Sigmoid colon (tissue), 4 donors: Measurements from ENCODE around the gene HBG1.

Experiments
- EP300 ChIP-seq, 4 donors: sonication (generic); formaldehyde crosslinking; IDR thresholded peaks; one replicate each; pipeline ENCODE4 v1.6.1; 2017; ENCODE audit warnings: antibody characterized with exemption in 4 of 4
- POLR2A ChIP-seq, 2 donors: fragments of 450-650 bp; IDR thresholded peaks; one replicate each; pipeline ENCODE4 v1.6.1; 2016; ENCODE audit warnings: antibody characterized with exemption in 2 of 2, mild to moderate bottlenecking in 2 of 2, moderate library complexity in 2 of 2
- POLR2AphosphoS5 ChIP-seq, 4 donors: sonication (generic); formaldehyde crosslinking; IDR thresholded peaks; one replicate each; pipeline ENCODE4 v1.6.1; 2017; ENCODE audit warnings: antibody characterized with exemption in 4 of 4
- TF ChIP-seq, protein P1 (sequence below), 4 experiments: fragments of 450-650 bp in 3 of 4; fragments of 200-600 bp in 1 of 4; IDR thresholded peaks; one replicate each; pipeline ENCODE4 v1.5.1; 2016 to 2019; ENCODE audit warnings: antibody characterized with exemption in 4 of 4, mild to moderate bottlenecking in 3 of 4, moderate library complexity in 2 of 4

DNA sequence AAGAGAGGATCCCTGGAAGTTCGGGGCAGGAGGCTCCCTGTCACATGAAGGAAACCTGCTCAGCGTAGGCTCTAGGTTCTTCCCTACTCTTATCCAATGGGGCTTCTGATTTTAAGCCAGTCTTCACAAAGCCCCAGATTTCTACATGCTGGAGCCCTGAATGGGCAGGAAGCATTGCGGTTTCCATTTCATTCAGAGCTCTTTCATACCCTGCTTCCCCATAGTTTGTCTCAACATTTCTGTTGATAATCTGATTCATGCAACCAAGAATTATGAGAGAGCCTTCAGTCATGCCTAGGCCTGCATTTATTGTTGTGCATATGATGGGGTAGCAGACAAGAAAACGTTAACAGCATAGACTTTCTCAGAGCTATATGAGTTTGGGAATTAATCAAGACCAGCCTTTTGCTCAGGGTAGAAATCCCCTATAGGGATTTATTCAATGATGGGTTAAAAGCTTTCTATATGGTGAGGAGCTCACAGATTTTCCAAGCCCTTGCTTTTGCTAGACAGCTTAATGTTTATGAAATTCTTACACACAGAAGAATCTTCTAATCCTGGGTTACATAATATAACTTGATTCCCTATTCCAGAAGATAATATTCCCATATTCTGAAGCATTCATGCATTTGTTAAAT is 36.2 kb upstream of the HBG1 start:
- TF ChIP-seq POLR2AphosphoS5 (IDR thresholded peaks at IDR 0.05) (no peak), POLR2A (IDR thresholded peaks at IDR 0.05) (no peak), EP300 (IDR thresholded peaks at IDR 0.05) (no peak)
- TF ChIP-seq, protein P1, sequence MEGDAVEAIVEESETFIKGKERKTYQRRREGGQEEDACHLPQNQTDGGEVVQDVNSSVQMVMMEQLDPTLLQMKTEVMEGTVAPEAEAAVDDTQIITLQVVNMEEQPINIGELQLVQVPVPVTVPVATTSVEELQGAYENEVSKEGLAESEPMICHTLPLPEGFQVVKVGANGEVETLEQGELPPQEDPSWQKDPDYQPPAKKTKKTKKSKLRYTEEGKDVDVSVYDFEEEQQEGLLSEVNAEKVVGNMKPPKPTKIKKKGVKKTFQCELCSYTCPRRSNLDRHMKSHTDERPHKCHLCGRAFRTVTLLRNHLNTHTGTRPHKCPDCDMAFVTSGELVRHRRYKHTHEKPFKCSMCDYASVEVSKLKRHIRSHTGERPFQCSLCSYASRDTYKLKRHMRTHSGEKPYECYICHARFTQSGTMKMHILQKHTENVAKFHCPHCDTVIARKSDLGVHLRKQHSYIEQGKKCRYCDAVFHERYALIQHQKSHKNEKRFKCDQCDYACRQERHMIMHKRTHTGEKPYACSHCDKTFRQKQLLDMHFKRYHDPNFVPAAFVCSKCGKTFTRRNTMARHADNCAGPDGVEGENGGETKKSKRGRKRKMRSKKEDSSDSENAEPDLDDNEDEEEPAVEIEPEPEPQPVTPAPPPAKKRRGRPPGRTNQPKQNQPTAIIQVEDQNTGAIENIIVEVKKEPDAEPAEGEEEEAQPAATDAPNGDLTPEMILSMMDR (IDR thresholded peaks at IDR 0.05) = no peak
